NCI-H345 (cell line): ENCODE measurements around the gene TGFBR3.
A peak's percentile ranks its signal among the peaks of the same experiment; 100 is the strongest.

Experiments
- DNase-seq: peaks from one replicate; lab custom pipeline; 2025; lab: John Stamatoyannopoulos, UW

The TGFBR3 gene

DNA sequence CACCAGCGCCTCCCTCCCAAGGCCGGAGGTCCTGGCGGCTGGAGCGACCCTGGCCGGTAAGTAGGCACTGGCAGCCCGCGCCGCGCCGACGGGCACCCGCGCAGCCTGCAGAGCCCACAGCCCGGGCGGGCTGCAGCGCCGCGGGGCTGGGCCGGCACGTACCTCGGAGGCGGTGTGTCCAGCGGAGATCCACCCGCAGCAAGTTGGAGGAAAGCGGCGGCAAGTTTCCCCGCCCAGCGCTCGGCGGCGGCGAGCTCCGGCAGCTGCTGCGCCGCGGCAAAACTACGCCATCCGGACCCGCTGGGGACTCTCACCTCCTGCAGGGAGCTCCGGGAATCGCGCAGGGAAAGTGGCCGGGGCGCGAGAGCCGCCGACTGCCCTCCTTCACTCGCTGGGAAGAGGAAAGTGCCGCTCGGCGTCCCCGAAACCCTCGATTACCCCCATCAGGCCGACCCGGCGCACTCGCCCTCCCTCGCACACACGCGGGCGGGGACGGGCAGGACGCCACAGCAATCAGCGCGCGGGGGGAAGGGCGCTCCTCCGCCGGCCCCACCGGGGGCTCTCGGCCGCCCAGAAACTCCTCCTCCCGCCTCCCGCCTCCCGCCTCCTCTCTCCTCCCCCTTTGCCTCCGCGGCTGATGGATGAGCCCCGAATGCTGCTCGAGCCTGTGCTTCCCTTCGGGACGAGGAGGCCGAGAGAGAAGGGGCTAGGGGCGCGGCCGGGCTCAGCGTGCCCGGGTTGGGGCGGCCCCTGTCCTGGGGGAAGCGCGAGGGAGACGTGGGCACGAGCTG lies at the start of gene TGFBR3:
Gene TGFBR3, minus strand, starts transcription at position 436 of the 791 bp plus-strand sequence. CDS start 24,620 bp downstream, outside the sequence.
- DNase-seq: peak; percentile 78

DNA sequence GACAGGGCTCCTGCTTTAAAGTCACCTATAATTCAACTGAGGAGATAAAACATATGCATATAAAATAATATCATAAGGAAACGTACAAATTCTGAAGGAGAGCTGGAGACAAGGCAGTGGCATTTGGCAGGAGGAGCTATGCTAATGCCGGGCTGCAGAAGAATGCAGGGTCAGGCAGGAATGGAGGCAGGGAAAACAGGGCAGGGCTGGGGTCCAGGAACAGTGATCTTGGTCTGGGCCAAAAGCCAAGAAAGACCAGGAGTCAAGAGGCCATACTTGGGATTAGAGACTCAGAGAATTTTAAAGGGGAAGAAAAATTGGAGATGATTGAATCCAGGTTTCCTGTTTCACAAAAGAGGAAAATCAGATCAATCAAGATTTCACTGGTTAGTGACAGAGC lies 43.3 kb upstream of the TGFBR3 start:
- no peak for DNase-seq

DNA sequence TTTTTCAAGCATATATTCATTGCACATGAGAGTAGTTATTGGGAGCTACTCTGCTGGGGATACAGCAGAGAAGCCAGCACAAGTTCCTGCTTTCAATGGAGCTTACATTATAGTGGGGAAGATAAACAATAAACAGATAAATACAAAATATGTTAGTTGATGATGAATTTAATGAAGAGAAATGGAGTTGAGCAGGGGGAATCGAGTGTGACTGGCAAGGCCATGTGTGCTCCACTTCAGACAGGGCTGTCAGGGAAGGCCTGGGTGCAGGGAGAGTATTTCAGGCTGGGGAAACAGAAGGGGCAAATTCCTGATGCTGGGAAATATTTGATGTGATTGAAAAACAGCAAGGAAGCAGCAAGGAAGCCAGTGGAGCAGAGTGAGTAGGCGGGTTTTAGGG lies 42.1 kb upstream of the TGFBR3 start:
- no peak for DNase-seq

DNA sequence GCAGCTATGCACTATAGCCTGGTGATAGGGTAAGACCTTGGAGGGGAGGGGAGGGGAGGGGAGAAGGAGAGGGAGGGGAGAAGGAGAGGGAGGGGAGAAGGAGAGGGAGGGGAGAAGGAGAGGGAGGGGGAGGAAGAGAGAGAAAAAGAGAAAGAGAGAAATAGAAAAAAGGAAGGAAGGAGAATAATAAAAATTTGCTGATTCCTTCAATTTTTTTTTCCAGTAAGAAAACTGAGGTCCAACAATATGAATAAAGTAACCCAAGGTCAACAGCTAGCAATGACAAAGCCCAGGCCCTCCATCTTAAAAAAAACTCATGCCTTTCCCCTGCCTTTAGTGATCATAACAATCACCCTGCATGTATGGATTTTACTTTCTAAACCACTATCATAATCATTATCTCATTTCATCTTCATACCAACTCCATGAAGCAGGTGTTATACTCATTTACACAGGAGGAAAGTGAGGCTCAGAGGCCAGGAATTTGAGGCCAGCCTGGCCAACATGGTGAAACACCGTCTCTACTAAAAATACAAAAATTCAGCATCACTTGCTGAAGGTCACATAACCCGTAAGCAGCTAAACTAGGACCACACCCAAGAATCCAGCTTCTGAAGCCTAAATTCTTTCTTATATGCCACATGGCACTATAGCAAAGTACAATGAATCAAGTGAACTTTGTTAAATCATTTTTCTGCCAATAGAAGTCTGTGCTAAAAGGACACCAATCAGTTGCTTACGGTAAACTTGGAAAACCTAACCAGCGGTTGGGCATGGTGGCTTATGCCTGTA lies 39.9 kb upstream of the TGFBR3 start:
- DNase-seq: no peak

DNA sequence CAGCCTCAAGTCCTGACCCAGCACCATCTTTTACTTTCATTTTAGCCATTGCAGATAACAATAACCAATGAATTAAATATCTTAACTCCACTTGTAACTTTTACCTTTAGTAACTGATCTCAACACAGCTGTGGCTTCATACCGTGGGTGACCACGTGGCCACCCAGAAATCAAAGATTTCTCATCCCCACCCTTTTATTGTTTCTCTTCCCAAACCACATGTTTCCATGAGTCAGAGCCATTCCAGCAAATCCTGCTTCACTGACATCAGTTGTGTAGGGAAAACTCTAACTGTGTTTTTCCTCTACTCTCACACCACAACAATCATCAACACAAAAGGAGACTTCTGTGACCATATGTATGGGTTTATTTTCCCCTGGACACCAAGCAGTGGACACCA lies 38.2 kb upstream of the TGFBR3 start:
- no peak for DNase-seq

DNA sequence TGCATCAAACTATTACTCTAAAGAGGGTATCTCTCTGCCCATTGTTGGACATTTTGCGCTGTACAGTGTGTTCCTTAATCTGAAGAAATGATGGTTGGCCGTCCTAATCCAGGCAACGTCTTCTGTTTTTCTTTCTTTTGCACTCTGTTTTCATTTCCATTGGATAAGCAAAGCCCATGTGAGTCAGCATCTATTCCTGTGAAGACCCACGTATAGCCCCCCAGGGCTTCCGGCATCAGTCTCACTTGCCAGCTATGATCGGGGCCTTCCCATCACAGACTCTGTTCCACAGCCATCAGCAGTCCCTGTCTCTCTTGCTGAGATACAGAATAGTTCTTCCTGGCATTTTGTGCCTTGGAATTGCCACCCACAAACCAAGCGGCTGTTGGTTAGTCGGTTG lies 34.0 kb upstream of the TGFBR3 start:
- no peak for DNase-seq

DNA sequence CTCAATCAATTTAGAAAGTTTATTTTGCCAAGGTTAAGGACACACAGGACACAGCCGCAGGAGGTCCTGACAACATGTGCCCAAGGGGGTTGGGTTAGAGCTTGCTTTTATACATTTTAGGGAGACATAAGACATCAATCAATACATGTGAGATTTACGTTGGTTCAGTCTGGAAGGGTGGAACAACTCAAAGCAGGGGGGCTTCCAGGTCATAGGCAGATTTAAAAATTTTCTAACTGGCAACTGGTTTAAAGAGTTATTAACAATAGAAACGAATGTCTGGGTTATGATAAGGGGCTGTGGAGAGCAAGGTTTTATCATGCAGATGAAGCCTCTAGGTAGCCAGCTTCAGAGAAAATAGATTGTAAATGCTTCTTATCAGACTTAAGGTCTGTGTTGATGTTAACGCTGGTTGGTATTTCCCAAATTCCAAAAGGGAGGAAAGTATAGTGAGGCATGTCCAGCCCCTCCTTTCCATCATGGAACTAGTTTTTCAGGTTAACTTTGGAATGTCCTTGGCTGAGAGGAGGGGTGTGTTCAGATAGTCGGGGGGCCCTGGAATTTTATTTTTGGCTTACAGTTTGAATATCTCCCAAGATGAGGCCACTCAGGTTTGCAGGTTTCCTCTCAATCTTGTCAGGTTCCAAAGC lies 31.0 kb upstream of the TGFBR3 start:
- DNase-seq: no peak

DNA sequence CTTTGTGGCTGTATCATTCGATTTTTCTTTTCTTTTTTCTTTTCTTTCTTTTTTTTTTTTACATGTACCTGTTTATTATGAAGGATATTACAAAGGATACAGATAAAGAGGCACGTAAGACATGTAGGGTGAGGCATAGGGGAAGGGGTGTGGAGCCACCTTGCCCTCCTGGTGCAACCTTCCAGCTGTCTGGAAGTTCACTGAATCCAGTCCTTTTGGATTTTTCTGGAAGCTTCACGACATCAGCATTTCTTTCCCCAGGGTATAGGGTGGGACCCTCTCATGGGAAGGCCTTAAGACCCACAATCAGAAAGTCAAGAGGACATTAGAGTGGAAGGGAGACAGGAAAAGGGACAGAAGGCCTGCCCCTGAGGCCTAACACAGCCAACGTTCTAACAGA lies 30.1 kb upstream of the TGFBR3 start:
- no peak for DNase-seq

DNA sequence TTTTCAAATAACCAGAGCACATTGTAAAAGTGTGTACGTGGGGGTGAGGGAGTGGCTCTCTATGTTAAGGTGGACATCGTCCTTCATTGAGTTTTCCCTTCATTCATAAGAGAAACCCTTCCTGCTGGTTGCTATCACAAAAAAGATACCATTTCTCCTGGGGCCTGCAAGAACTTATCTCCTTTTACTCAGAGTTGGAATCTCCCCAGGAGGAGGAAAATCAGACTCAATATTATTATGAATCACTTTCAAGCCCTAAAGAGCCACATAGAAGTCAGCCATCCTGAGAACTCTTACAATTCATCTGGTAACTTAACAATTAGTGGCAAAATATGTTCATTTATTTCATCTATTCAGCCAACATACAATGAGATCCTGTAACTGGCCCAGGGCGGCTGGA lies 27.1 kb upstream of the TGFBR3 start:
- no peak for DNase-seq

DNA sequence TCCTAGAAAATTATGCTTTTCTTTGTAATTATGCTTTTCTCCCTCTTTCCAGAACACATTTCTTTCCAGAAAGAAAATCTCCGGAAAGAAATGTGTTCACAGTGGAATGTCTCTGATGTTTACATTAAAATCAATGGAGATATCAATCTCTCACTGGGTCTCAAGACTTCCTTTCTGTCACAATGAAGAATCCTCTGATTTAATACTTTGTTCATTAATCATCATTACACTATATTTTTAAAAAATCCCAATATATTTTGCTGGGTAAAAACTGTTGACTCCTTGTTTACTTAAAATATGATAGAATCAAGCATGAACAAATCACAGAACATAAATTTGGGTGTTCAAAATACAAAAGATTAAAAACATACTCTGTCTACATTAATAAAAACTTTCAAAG lies 26.3 kb upstream of the TGFBR3 start:
- no peak for DNase-seq

DNA sequence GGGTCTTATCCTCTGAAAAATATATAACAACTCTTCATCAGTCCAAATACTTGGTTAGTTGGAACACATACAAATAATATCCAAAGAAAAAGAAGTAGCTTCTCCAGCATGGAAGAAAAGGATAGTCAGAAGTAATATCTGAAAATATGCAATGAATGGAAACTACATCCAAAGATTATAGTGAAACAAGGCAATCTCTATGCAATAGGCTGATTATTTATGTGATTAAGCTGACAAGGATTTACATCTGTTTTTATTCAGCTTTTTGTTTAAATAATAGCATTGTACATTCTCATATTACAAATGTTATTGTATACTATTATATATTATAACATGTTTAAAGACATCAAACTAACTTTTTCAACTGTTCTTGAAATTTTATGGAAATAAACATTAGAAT lies 15.3 kb upstream of the TGFBR3 start:
- DNase-seq: no peak

DNA sequence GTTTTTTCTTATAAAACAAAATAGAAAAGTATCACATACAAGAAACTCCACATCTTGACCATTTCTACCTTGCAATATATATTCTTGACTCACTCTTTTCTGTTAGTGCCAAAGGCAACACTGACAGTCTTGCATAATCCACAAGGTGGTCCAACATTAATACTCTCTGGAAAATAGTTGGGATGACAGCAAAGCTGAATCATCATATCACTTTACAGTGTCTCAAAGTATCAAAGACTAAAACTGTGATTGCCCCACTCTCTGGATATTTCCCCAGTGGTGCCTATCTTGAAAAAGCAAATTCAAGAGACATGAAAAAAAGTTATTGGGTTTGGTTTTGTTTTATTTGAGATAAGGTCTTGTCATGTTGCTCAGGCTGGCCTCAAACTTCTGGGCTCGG lies 14.6 kb upstream of the TGFBR3 start:
- DNase-seq: no peak

DNA sequence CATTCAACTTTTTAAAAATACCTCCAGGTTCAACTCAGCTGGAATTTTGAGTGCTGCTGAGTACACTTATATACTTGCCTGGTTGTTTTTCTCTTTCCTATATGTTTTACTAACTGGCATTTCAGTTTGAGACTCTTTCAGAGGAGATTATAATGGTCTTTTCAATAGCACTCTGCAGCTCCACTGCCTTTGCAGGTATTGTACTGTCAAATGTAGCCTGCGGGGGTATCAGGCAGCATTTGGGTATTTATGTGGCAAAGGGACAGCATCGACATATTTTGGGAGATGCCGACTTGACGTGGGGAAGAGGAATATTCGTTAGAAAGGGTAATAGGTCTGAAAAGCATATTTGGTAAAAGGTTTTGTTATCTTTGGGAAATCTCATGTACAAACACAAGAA lies 11.1 kb upstream of the TGFBR3 start:
- no peak for DNase-seq

DNA sequence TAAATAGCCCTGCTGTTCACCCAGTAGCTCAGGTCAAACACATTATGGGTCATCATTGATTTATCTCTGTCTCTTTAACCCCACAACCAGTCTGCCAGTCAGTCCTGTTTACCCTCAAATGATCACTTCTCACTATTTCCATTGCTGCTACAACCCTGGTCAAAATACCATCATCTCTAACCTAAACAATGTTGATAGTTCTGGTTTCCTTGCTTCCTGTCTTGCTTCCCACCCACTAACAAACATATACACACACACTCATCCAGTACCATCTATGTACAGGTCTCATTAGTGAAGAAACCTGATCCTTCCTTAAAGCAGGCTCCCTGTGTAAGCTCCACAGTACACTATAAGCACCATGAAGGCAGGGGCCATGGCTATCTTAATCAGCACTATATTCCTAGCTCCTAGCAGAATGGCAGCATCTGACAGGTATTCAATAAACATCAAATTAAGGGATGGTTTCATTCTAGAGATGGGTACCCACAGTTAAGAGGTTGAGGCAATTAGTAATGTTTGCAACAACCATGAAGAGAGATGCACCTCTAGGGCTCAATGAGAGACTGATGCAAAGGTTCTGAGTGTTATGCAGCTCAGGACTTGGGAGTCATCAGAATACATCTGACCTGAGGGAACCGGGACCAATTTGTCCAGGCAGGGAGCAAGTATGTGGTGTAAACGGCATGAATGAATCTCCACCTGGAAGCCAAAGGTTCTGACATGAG lies 10.0 kb upstream of the TGFBR3 start:
- DNase-seq: no peak

DNA sequence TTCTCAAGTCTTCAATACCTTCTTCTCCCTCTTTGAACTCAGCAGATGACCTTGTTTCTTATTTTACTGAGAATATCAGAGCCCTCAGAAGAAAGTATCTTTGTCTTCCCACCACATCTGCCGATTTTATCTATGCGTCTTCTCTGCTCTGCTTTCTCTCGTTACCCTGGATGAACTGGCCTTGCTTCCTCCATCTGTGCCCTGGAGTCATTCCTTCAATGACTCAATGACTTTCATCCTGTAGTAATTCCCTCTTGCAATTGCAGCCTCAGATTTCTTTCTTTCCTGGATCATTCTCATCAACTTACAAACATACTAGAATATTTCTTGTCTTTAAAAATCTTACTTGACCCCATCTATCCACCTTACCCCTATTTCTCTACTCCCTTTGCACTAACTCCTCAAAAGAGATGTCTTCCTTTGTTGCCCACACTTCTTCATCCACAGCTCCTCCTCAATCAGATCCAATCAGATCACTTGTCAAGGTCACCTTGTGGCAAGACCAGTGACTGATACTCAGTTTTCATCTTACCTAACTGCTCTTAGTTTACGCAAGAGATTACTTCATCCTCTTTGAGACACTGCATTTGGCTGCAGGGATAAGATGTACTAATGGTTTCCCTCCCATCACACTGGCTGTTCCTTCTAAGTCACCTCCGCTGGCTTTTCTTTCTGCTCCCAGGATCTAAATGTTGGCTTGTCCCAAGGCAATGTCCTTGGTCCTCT lies 8.2 kb upstream of the TGFBR3 start:
- DNase-seq: no peak

DNA sequence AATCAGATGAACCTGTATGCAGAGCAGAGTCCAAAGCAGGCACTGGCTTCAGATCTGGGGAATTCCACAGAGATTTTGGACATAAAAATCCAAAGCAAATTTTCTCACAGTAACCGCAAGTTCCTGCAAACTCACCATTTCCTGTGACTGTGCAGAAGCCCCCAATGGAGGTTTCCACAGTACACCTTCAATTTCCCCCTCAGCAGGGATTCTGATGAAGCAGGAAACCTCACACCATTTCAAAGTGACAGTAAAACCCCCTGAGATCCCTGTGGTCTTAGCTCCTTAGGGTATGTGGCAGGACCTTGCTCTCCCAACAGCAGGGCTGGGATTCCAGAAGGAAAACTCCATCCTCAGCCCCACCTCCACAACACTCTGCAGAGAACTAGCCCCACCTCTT lies 6.0 kb upstream of the TGFBR3 start:
- DNase-seq: no peak

DNA sequence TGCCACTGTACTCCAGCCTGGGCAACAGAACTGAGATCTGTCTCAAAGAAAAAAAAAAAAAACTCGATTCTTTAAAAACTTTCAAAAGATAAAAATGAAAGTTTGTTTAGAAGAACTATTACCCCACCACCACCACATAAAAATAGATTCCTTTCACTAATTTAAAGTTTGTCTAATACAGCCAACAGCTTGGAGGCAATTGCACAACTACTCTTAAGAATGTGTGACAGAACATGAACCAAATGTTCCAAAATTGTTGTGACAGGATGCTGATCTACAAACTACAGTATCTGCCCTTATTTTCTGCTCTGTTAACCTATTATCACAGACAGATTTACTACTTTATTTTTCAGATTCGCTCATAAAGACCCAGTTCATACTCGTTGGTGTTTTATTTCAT lies 5.5 kb upstream of the TGFBR3 start:
- DNase-seq: no peak

DNA sequence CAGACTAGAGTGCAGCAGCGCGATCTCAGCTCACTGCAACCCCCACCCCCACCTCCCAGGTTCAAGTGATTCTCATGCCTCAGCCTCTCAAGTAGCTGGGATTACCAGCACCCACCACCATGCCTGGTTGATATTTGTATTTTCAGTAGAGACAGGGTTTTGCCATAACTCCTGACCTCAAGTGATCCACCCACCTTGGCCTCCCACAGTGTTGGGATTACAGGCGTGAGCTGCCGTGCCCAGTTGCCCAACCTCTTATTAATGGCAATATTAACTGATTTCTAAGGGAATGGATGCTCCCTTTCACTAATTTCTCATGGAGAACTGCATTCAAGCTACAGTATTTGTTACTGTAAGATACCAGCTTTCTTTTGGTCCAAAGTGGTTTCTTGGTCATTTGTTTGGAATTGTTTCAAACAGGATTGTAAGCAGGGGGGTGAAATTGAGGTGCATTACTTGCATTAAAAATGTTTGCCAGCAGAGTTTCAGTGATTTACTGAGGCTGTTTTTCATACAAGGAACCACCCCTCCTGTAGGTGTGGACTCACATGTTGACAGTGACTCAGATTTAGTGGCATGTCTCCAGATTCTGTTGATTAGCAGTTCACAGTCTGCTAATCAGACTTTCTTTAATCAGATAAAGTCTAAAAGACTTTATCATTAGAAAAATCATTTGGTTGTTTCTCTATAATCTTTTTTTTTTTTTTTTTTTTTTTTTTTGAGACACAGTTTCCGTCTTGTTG lies 3.9 kb upstream of the TGFBR3 start:
- no peak for DNase-seq

DNA sequence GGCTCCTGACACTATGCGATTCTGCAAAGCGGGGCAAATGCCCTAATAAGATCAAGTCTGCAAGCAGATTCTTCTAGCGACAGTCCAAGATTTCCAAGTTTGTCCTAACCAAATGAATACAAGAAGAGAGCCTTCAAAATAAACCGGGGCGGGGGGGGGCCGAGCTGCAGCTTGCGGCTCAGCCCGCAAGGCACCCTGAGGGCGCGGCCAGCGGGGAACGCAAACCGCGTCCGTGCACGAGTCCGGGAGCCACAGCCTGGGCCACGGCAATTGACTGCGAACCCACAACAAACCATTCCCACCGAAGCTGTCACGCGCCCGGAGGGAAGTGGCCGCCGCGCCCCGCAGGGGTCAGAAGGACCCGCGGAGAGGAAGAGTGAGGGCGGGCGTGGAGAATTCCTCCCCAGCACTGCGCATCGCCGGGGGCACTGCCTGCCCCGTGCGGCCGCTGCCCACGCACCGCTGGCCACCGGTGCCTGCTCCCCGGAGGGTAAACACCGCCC lies 687 bp downstream of the TGFBR3 start:
- DNase-seq: peak; percentile 19

DNA sequence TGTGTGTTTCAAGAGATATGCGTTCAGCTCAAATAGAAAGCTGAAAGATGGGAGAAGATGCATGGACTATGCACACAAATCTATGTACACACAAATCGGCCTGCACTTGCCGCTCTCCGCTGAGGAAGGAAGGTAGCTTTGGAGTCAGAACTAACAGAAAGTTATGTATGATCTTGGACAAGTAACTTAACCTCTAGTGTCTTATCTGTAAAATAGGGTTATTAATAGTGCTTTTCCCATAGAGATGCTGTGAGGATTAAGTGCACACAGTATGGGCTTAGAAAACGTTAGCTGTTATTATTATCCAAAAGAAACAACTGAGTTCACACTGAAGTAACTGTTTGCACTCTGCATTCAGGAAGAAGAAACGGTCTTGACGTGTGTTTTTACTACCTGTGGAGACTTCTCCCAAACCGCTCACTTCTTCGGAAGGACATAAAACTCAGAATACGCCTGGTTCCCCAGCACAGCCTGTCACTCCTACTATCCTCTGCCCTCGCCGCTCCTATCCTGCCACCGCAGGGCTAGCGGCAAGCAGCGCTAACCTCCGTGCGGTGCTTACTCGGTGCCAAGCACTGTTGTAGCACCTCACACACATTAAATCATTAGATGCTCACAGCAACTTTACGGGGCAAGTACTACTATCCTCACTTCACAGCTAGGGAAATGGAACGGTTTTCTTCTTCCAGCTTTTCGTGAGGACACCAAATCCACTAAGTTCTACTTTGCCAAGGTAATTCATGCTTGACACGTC lies 1.3 kb downstream of the TGFBR3 start:
- DNase-seq: peak; percentile 21
